HG03025 (cell line): ENCODE data around the gene PLSCR5.
A peak's percentile ranks its signal among the peaks of the same experiment; 100 is the strongest.

Source experiments
- ATAC-seq: cut with Tn5 transposase; IDR thresholded peaks from one replicate; pipeline ENCODE4 v1.9.1; 2021; ENCODE audit warnings: mild to moderate bottlenecking, moderate library complexity; ENCODE audit not compliant: unreplicated experiment, low FRiP score

PLSCR5 gene

DNA sequence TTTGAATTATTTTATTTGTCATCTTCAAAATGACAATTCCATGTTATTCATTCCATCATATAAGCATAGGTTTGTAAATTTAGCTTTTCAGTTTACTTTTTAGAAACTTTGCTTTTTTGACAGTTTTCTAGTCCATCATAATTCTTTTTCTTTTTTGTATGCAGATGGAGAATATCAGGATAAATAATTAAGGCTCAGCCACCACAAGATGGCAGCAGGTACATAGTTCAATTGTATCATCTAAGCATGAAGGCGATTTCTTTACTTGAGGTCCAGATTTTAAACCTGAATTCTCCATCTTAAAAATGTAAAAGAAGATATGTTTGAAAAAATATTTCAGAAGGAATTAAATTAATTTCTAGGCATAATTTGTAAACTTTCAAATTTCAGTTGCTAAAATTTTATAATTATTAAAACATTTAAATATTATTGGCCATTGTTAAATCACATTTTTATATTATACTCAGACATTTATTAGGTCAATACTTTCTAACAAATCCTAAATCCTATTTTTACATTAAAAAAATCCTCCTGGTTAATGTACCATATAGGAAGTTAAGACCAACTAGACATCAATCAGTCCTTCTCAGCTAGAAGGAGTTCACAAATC is 15.1 kb downstream of the PLSCR5 start:
- ATAC-seq, result no peak

GRCh38 chr3:146585156-146585555 is 20.0 kb downstream of the PLSCR5 start:
- ATAC-seq, result no peak

GRCh38 chr3:146581951-146582467 is 23.1 kb downstream of the PLSCR5 start:
- ATAC-seq, result no peak

- no peak for ATAC-seq
Measured at GRCh38 chr3:146581080-146581601, 24.0 kb downstream of the PLSCR5 start.

- ATAC-seq, result no peak
Measured at GRCh38 chr3:146577662-146578061, 27.5 kb downstream of the PLSCR5 start.

DNA sequence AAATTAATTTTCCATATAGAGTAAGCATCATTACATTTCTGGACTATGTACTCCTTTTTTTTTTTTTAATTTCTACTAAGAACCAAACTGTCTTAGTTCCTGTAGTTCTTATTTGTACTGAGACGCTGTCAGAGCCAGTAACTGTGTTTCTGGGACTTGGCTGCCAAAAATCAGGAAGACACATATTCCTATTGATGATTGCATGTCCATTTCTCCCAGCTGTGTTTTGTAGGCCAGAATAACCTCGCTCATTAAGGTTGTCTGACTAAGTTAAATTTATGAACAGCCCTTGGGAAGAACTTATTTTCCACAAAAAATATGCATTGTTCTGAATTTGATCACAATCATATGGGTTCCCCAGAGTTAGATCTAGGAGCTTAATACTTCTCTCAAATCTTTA is 29.5 kb downstream of the PLSCR5 start:
- ATAC-seq, result no peak

DNA sequence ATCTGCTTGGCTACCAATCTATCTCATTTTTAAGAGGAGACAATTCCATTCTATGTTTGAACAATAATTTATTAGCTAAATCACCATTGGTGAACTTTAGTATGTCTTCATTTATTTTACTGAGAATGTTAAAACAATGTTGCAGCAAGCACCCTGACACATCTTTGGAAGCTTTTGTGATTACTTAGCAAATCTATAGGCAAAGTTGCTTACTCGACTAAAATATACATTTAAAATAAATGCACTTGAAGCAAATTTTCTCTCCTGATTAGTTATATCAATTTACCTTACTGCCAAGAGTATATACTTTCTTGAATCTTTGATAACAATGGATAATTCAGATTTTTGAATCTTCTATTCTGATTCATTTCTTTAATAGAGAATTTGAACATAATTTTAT is 31.0 kb downstream of the PLSCR5 start:
- ATAC-seq, result no peak

GRCh38 chr3:146569314-146569713 is 35.8 kb downstream of the PLSCR5 start:
- no peak for ATAC-seq

DNA sequence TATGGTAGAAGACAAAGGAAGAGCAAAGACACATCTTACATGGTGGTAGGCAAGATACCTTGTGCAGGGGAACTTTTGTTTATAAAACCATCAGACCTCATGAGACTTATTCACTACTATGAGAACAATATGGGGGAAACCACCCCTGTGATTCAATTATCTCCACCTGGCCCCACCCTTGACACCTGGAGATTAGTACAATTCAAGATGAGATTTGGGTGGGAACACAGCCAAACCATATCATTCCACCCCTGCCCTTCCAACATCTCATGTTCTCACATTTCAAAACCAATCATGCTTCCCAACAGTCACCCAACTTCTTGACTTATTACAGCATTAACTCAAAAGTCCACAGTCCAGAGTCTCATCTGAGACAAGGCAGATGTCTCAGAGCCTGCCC is 39.0 kb downstream of the PLSCR5 start:
- no peak for ATAC-seq

DNA sequence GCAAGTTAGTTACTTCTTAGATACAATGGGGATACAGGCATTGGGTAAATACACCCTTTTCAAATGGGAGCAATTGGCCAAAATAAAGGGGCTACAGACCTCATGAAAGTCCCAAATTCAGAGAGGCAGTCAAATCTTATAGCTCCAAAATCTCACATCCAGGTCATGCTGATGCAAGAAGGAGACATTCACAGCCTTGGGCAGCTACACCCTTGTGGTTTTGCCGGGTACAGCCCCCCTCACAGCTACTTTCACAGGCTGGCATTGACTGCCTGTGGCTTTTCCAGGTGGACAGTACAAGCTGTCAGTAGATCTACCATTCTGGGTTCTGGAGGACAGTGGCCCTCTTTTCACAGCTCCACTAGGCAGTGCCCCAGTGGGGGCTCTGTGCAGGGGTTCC is 43.3 kb downstream of the PLSCR5 start:
- no peak for ATAC-seq

- ATAC-seq, result no peak
Measured at GRCh38 chr3:146561463-146561862, 43.7 kb downstream of the PLSCR5 start.

GRCh38 chr3:146560678-146561077 is 44.5 kb downstream of the PLSCR5 start:
- ATAC-seq, result no peak

- ATAC-seq, result no peak
Measured at GRCh38 chr3:146559388-146559787, 45.8 kb downstream of the PLSCR5 start.

GRCh38 chr3:146558781-146559180 is 46.4 kb downstream of the PLSCR5 start:
- no peak for ATAC-seq

- ATAC-seq, result no peak
Measured at GRCh38 chr3:146557745-146558144, 47.4 kb downstream of the PLSCR5 start.

GRCh38 chr3:146555311-146555710 is 49.8 kb downstream of the PLSCR5 start:
- no peak for ATAC-seq

DNA sequence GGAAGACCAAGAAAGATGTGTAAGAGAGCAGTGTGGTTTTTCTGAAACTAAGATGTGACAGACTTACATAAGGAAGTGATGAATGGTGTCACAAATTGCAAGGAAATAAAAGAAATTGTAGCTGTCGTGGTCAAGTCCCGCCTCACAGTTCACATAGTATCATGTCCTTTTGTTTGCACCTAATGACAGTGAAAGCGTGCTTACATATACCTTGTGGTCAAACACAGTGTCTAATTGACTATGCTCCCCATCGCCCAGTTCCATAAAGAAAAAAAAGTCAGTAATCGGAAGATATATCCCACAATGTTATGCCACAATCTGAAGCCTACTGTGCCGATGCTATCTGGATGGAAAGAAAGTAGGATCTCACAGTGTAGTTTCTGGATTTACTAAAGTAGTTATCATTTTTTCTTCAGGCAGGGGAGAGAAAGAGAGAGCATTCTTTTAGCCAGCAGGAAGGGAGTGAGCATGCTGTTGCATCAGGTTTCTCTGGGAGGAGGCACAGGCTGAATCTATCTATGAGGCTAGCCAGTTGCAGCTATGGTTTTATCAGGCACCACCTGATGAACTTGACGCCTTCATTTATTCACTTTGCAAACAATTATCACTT is 50.9 kb downstream of the PLSCR5 start:
- no peak for ATAC-seq

DNA sequence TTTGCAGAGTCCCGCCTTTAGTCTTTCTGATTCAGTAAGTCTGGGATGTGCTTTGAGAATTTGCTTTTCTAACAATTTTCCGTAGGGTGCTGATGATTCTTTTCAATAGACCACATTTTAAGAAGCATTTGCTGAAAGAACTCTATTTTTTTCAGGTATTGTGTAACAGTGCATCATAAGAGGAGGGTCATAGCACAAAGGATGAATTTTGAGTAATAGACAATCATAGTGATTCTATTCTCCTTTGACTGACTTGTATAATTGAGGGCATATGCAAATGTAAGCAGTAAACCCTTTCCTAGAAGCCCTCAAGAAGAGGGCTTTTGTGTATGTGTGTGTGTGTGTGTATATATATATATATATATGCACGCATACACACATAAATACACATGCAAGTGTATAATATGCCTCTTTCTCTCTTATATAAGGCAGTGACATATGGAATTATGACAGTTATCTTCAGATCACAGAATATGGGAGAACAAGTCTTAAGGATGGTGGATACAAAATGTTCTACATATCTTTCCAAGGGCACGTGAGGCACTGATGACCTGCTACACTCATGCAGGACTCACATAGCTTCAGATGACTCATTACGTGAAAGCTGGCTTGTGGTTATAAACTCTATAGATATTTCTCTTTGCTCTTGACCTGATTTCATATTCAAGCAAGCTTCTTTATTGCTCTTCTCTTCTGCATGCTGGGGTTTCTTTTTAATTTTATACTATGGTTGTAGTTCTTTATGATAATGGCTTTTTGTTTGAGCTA is 54.2 kb downstream of the PLSCR5 start:
- peak; percentile 87 for ATAC-seq

DNA sequence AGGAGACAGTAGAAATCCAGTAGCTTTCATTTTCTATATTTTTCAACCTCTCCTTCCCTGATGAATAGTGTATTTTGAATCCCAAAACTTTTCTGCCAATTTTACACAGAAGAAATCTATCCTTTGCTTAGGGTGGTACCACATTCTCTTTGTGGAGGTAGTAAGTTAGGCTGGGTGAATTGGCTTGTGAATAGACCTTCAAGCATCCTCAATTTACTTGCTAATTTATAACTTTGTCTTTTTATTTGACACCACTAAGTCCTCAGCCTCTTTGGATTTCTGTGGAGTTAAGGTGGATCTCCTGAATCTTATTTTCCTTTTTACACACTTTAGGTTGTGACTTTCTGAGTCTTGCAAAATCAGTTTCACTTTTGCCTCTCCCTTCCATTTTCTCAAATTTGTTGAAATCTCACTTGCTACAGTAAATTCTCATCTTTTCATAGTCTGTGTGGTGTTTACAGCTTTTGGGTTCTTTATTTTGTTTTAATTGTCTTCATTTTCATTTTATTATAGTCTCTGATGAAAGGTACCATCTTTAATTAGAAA is 55.0 kb downstream of the PLSCR5 start:
- ATAC-seq, result no peak

DNA sequence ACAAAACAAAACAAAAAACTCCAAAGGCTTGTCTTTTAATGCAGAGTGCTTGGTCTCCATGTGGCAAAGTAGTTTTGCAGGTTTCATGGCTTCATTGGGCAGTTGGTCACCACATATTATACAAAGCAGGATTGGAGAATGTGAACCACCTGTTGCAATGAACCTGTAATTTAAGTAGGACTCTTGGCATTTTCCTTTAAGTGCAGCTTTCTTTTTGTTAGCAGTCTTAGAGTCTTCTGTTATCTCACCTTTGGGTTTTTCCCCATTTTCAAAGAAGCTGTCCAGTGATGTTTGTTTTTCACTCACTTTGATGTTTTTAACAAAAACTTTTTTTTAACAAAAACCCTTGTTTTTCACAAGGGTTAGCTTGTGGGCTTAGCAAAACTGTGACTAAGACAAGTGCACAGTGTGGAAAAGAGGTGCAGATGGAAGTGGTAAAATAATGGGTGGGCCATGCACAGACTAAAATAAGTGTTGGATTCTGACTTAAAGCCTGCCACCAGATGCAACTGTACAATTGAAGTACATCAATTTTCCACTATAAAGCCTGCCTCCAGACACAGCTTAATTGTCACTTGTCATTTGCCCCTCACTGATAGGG is 57.8 kb downstream of the PLSCR5 start:
- ATAC-seq, result no peak
